Upper lobe of left lung (tissue), 4 donors: ENCODE results near the gene PM20D2.

ENCODE experiments used
- EP300 ChIP-seq, 4 donors: sonication (generic); formaldehyde crosslinking; IDR thresholded peaks; one replicate each; pipeline ENCODE4 v1.5.1; 2017; ENCODE audit warnings: antibody characterized with exemption in 4 of 4, control low read depth in 2 of 4
- POLR2A ChIP-seq, 4 donors: fragments of 450-650 bp; IDR thresholded peaks; one replicate each; pipeline ENCODE4 v1.5.1; 2016 to 2017; ENCODE audit warnings: antibody characterized with exemption in 4 of 4, mild to moderate bottlenecking in 2 of 4
- POLR2AphosphoS5 ChIP-seq, 2 donors: sonication (generic); formaldehyde crosslinking; IDR thresholded peaks; one replicate each; pipeline ENCODE4 v1.5.1; 2017; ENCODE audit warnings: antibody characterized with exemption in 2 of 2
- TF ChIP-seq, protein P1 (sequence below), 6 experiments: fragments of 450-650 bp in 4 of 6; fragments of 200-600 bp in 2 of 6; sonication (generic) in 2 of 6; IDR thresholded peaks; one replicate each; pipeline ENCODE4 v1.5.1; 2016 to 2019; ENCODE audit warnings: antibody characterized with exemption in 6 of 6

DNA sequence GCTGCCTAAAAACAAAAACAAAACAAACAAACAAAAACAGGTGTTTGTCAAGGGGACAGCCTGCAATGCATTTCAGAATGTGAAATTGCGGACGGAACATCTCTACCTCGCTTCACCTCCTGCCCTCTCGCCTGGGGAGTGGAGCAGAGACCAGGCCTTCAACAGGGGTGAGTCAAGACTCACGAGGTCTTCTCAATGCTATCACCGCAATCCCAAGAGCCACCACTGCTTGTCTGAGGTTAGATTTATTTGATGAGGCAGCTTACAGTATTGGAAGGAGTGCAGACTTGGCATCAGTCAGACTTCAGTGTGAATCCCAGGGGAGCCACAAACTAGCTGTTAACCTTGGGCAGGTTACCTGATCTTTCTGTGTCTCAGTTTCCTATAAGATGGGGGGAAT lies 63.6 kb downstream of the PM20D2 start:
- TF ChIP-seq POLR2A (IDR thresholded peaks at IDR 0.05) = no peak
- TF ChIP-seq, protein P1, sequence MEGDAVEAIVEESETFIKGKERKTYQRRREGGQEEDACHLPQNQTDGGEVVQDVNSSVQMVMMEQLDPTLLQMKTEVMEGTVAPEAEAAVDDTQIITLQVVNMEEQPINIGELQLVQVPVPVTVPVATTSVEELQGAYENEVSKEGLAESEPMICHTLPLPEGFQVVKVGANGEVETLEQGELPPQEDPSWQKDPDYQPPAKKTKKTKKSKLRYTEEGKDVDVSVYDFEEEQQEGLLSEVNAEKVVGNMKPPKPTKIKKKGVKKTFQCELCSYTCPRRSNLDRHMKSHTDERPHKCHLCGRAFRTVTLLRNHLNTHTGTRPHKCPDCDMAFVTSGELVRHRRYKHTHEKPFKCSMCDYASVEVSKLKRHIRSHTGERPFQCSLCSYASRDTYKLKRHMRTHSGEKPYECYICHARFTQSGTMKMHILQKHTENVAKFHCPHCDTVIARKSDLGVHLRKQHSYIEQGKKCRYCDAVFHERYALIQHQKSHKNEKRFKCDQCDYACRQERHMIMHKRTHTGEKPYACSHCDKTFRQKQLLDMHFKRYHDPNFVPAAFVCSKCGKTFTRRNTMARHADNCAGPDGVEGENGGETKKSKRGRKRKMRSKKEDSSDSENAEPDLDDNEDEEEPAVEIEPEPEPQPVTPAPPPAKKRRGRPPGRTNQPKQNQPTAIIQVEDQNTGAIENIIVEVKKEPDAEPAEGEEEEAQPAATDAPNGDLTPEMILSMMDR (IDR thresholded peaks at IDR 0.05) = no peak
- TF ChIP-seq POLR2AphosphoS5 (IDR thresholded peaks at IDR 0.05) = no peak
- no peak for TF ChIP-seq EP300 (IDR thresholded peaks at IDR 0.05)
